Erythroblast (primary cell): ENCODE results near the gene GAPDHS.

Experiments
- GATA1 ChIP-seq: IDR thresholded peaks from 2 replicates; pipeline ENCODE4 v1.6.1; 2011; ENCODE audit warnings: low read depth, mild to moderate bottlenecking, control low read depth, low read length, moderate library complexity
- POLR2A ChIP-seq: IDR thresholded peaks from 2 replicates; pipeline ENCODE4 v1.6.1; 2011; ENCODE audit warnings: mild to moderate bottlenecking, low read length

DNA sequence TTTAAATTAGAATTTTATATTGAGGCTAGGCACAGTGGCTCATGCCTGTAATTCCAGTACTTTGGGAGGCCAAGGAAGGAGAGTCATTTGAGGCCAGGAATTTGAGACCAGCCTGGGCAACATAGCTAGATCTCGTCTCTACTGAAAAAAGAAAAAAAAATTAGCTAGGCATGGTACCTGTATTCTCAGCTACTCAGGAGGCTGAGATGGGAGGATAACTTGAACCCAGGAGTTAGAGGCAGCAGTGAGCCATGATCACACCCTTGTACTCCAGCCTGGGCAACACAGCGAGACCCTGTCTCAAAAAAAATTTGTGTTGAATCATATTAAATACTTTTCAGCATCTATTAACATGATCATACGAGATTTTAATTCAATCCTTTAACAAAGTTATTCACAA lies 57.6 kb downstream of the GAPDHS start:
- no peak for TF ChIP-seq POLR2A
- no peak for TF ChIP-seq GATA1
